Astrocyte of the spinal cord (primary cell): ENCODE measurements around the gene TREM1.
"Not testable (repeated sequence)": the region's sequence is repeated elsewhere in the genome, so short reads cannot be mapped to it uniquely, and the experiment has no call there.

Experiments
- DNase-seq: peaks from one replicate; pipeline ENCODE4 v3.0.0; 2011; ENCODE audit warnings: low read depth, low spot score
- H3K4me3 ChIP-seq: 2 replicates; pipeline ENCODE4 v1.5.1; 2011; ENCODE audit warnings: low read depth, mild to moderate bottlenecking, low read length, moderate library complexity
- CTCF ChIP-seq: IDR thresholded peaks from 2 replicates; pipeline ENCODE4 v1.5.1; 2012; ENCODE audit warnings: low read depth, mild to moderate bottlenecking, low read length, inconsistent platforms
- in situ Hi-C: cut with HindIII; loops from 2 replicates; pipeline ENCODE4 v1.10.0; 2017; ENCODE audit warnings: low sequenced_read_pairs

TREM1 gene

GRCh38 chr6:41255638-41256246, 30.7 kb downstream of the TREM1 start:
- no peak for TF ChIP-seq CTCF
- in situ Hi-C loops = no loop called here
- H3K4me3 ChIP-seq = no peak overlapping the region
- DNase-seq = no peak

- TF ChIP-seq CTCF = no peak
- in situ Hi-C loops = no loop called here
- no peak for DNase-seq
- H3K4me3 ChIP-seq = no peak overlapping the region
Measured at GRCh38 chr6:41255110-41255509, 31.4 kb downstream of the TREM1 start.

GRCh38 chr6:41252401-41253169, 33.9 kb downstream of the TREM1 start:
- no peak overlapping the region for H3K4me3 ChIP-seq
- in situ Hi-C loops = no loop called here
- no peak for DNase-seq
- no peak for TF ChIP-seq CTCF

GRCh38 chr6:41247882-41248705, 38.4 kb downstream of the TREM1 start:
- TF ChIP-seq CTCF = no peak
- no peak for DNase-seq
- H3K4me3 ChIP-seq = no peak overlapping the region
- in situ Hi-C loops = no loop called here

- no peak for TF ChIP-seq CTCF
- DNase-seq = no peak
- in situ Hi-C loops = no loop called here
- H3K4me3 ChIP-seq = no peak overlapping the region
Measured at GRCh38 chr6:41247288-41247865, 39.1 kb downstream of the TREM1 start.

- DNase-seq, H3K4me3 ChIP-seq, in situ Hi-C loops: not testable (repeated sequence)
Measured at GRCh38 chr6:41246529-41246928, 40.0 kb downstream of the TREM1 start.
